Stimulated activated CD8-positive, alpha-beta memory T cell treated with anti-CD3 and anti-CD28 coated beads, Interleukin-4, amount 100 ng/mL, for 48 hours (primary cell): ENCODE data around the gene CLIP2.
"Not testable (repeated sequence)": the region's sequence is repeated elsewhere in the genome, so short reads cannot be mapped to it uniquely, and the experiment has no call there.

ENCODE experiments used
- DNase-seq: peaks from one replicate; pipeline ENCODE4 v3.0.0-alpha.2; 2020

Gene CLIP2

DNA sequence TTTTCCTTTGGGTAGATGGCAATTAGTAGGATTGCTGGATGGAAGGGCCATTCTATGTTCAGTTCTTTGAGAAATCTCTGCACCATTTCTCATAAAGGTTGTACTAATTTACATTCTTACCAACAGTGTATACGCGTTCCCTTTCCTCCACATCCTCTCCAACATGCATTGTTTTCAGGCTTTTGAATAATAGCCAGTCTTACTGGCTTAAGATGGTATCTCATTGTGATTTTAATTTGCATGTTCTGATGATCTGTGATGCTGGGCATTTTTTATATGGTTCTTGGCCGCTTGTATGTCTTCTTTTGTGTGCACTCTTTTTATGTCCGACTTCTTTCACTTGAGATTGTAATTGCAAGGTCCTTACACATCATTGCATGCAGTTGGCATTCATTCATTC lies 11.7 kb downstream of the CLIP2 start:
- no peak for DNase-seq

DNA sequence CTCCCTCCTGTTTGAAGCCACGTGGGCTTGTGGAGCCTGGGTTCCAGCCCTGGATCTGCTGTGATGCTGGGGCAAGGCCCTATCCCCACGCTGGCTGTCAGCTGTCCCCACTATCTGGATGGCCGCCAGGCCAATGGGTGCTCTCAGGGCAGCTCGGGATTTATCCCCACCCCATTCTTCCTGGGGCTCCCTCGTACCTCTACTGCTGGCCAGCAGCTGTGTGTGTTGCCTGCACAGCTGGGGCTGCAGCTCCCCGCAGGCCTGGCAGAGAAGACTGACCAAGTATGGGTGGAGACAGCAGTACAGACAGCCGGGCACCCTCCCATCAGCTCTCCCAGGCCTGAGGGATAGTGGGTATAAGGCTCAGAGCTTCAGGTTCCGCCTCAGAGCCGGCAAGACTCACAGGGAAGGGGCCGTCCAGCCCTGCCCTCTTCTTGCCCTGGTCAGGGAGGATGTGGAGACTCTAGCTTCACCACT lies 13.6 kb downstream of the CLIP2 start:
- DNase-seq = no peak

DNA sequence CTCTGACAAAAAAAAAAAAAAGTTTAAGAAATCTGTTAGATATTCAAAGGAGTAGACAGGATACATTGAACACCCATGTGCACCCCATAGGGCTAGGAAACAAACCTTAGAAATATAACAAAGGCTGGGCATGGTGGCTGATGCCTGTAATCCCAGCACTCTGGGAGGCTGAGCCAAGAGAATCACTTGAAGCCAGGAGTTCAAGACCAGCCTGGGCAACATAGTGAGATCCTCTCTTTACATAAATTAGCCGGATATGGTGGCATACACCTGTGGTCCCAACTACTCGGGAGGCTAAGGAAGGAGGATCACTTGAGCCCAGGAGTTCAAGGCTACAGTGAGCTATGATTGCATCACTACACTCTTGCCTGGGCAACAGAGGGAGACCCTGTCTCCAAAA lies 15.3 kb downstream of the CLIP2 start:
- no peak for DNase-seq

DNA sequence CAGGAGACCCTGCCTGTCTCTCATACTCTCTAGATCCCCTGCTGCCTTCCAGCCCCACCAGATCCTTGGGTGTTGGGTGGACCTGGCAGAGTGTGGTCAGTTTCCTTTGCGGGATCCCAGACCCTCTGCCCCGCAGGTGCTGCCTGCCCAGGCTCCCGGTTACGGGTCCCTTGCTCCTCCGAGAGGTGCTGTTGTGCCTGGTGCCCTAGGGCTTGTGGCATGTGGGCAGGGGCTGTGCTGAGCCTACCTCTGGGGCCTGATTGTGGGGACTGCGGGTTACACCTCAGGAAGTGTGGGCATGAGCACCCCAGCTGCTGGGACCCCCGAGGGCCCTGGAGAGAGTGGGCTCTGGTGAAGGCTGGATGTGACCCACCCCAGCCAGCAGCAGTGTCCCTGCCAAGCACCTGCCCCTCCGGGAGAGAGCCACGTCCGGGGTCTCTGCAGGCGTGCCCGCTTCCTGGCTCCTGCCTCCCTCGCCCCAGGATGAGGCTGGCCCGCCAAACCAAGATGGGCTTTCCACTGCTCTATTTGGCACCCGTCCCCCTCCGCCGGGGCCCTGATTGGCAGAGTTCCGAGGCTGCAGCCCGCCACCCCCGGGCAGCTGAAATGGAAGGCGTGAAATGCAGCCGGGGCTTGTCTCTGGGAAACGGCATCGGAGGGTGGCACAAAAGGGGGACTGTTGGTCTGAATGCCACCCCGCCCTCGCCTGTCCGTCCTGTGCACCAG lies 17.0 kb downstream of the CLIP2 start:
- no peak for DNase-seq

DNA sequence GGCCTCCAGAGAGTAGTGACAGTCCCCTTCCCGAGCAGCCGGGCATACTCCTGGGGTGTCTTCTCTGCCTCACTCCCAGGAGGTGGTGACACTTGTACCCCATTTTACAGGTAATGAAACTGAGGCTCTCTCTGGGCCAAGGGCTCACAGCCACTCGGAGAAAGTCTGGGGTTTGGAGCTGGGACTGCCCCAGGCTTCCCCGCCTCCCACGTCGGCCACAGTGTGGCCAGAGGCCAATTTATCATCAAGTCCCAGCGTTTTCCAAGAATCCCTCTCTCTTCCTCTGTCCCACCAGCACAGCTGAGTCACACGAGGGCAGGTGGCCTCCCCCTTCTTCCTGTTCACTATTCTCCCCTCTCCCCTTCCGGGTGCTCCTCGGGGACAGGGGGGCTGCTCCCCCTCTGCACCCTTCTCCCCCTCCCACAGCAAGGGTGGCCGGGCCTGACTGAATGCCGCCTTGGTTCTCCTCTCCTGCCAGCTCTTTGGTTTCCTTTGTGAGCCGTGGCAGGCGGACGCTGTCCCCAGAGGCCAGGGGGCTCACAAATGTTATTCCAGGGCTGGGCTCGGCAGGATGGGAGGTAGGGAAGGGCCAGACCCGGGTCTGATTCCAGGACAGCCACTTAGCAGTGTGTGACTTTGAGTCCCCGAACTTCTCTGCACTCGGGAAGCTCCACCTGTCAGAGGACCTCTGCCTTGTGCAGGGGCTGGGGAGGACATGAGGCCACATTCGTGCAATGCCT lies 17.7 kb downstream of the CLIP2 start:
- peak; percentile 42 for DNase-seq

DNA sequence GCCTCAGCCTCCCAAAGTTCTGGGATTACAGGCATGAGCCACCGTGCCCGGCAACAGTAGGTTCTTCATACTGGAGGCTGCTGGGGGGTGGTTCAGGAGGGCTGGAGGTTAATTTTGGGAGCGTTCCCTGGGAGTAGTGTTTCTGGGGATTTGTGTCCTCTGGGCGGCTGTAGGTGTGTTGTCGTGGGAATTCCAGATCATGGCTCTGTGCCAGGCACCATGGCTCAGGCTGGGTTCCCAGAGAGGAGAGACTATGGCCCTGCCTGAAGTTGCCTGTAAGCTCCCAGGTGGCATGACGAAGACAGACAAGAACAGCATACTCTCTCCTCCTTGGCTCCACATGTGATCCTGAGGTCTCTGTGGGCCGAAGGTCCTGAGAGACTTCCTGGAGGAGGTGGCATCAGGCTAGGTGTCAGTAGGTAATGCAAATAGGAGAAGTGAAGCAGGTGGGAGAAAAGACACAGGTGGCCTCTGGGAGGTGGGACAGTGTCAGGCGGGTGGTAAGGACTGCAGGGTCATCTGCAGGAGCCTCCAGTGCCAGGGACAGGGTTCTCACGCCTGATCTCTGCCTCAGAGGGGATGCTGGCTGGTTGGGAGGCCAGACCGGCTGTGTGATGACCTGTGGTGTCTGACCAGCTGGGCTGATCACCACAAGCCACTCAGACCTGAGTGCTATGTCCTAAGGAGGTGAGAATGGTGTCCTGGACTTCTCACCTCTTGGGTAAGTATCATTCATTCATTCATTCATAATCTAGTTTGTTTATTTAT lies 18.7 kb downstream of the CLIP2 start:
- DNase-seq = no peak

DNA sequence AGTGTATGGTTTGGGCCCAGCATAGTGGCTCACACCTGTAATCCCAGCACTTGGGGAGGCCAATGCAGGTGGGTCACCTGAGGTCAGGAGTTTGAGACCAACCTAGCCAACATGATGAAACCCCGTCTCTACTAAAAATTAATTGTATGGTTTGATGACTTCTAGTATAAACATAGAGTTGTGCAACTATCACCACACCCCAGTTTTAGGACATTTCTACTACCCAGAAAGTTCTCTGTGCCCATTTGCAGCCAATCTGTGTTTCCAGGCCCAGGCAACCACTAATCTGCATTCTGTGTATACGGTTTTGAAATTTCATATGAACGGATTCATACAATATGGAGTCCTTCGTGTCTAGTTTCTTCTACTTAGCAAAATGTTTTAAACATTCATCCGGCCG lies 20.0 kb downstream of the CLIP2 start:
- no peak for DNase-seq

DNA sequence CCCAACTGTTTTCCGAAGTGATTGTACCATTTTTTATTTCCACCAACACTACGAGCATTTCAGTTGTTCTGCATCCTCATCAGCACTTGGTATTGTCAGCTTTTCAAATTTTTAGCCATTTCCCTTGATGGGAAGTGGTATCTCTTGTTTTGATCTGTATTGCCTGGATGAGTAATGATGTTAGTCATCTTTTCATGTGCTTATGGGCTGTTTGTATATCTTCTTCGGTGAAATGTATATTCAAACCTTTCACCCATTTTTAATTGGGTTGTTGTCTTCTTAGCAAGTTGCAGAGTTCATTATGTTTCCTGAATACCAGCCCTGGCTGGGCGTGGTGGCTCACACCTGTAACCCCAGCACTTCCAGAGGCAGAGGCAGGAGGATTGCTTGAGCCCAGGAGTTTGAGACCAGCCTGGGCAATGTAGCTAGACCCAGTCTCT lies 22.1 kb downstream of the CLIP2 start:
- no peak for DNase-seq

DNA sequence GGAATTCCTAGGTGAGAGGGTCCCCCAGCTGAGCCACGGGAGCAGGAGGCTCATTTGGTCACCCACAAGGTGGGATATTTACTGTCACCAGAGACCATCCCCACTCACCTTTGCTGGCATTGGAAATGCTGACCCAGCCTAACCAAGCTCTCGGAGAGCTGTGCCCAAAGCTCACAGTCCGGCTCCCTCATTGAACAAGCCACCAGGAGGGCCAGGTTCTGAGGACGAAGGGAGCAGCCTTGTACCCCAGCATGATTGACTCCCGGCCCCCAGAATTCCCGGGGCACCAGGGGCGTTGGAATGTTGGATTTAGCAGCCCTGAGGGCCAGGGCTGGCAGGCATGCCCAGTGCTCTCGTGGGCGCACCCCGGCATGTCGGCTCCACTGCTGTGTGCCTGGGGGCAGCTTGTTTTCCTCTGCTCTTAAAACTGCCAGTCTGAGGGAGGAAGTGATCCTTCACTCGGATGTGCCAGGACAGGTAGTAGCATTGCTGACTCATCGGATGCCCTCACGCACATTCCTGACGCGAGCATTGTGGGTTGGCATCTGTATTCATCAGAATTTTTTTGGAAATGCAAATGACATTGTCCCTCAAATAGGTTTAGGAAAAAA lies 23.3 kb downstream of the CLIP2 start:
- no peak for DNase-seq

DNA sequence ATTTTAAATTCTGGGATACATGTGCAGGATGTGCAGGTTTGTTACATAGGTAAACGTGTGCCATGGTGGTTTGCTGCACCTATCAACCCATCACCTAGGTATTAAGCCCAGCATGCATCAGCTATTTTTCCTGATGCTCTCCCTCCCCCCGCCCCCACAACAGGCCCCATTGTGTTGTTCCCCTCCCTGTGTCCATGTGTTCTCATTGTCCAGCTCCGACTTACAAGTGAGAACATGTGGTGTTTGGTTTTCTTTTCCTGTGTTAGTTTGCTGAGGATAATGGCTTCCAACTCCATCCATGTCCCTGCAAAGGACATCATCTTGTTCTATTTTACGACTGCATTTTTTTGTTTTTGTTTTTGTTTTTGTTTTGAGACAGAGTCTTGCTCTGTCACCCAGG lies 26.7 kb downstream of the CLIP2 start:
- not testable (repeated sequence) for DNase-seq

DNA sequence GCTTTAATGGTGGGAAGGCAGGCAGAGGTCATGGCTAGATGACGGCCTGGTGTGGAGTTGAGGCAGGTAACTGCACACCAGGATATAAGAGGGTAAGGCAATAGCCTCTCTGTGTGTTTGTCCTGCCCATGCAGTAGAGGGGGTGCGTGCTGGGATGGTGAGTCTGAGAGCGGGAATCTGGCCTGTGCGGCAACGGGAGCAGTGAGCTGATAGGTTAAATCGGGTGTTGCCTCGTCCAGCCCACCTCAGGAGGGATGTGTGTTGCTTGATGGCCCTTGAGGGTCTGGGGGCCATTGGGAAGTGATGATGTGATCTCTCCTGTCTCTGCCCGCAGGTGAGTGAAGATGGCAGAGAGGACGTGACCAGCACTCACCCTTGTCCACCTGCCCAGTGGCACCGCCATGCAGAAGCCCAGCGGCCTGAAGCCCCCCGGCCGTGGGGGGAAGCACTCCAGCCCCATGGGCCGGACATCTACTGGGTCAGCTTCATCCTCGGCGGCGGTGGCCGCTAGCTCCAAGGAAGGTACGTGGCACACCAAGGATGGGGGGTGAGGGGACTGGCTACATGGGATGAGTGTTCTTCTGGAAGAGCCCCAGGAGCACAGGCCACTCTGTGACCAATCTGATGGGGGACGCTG lies 28.1 kb downstream of the CLIP2 start:
- DNase-seq = no peak

DNA sequence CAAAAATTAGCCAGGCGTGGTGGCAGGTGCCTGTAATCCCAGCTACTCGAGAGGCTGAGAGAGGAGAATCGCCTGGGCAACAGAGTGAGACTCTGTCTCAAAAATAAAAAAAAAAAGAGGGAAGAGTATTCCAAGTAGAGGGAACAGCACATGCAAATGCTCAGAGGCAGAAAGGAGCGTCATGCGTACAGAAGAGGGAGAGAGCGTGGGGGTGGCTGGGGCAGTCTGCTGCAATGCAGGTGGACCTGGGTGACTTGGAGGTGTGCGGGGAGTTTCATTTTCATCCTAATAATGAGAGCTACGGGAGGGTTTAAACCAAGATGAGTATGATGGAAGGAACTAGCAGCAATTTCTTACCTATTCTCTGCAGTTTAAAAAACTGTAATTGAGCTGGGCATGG lies 28.8 kb downstream of the CLIP2 start:
- no peak for DNase-seq

DNA sequence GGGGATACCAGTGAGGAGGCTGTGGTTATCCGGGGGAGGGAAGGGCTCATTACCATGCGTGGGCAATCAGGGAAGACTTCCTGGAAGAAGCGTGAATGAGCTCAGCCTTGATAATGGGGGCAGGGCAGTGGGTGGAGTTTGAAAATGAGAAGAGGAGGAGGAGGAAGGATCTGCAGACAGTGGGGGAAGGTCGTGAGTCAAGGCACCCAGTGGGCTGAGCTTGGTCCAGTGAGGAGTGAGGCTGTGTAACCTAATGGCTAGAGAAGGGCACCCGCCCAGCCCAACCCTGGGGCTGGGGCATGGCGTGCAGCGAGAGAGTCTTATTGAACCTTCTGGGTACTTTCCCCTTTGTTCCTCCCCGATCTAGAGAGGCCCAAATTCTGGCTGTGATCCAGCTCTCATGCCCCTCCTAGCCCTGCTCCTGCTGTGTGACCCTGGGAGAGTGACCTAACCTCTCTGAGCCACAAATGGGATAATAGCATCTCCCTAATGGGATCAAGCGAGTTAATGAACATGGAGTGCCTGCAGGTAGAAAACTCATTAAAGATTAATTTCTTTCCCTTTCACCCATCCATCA lies 31.5 kb downstream of the CLIP2 start:
- no peak for DNase-seq

DNA sequence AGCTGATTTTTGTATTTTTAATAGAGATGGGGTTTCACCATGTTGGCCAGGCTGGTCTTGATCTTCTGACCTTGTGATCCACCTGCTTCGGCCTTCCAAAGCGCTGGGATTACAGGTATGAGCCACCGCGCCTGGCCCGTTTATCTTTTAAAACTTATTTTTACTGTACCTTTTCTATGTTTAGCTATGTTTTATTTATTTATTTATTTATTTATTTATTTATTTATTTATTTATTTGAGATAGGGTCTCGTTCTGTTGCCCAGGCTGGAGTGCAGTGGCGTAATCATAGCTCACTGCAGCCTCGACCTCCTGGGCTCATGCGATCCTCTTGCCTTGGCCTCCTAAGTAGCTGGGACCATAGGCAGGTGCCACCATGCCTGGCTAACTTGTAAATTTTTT lies 33.7 kb downstream of the CLIP2 start:
- not testable (repeated sequence) for DNase-seq

DNA sequence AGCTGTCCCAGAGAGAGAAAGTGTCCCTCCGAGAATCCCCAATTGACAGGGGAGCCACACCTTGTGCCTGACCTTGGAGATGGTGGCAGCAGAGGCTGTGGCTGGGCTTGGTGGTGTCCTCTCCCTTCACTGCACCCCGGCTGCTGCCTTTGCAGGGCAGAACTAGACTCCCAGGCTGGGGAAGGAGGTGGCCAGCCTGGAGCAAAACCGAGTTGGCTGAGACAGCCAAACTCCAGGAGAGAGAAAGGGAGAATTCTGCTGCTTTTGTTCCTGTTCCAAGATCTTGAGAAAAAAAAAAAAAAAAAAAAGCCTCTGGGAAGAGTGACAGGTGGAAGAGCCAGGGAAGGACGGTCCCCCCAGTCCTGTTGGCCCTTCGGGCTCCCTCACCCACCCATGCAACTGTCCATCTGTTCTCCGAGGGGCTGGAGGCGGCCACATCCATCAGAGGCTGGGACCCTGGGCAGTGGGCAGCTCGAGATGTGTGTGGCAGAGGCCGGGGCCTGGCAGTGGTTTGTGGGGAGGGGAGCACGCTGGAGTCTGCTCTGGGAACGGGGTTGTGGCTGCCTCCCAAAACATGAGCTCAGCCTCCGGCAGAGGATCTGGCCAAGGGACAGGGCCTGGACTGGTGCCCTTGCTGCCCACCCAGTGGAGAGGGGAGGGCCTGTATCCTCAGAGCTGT lies 35.5 kb downstream of the CLIP2 start:
- DNase-seq = no peak

DNA sequence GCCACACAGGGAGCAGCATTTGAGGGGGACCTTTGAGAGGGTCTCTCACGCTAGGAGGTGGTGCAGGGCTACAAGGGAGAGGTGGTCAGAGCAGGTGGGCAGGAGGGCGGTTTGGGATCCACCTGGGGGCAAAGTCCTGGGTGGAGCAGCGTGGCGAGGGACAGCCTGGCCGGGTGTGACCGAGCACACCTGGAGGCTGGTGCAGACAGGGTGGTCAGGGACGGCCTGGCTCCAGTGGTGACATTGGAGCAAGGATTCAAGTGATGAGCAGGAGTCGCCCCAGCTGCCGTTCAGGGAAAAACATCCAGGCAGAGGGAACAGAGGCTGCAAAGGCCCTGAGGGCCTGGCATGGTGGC lies 36.0 kb downstream of the CLIP2 start:
- no peak for DNase-seq

DNA sequence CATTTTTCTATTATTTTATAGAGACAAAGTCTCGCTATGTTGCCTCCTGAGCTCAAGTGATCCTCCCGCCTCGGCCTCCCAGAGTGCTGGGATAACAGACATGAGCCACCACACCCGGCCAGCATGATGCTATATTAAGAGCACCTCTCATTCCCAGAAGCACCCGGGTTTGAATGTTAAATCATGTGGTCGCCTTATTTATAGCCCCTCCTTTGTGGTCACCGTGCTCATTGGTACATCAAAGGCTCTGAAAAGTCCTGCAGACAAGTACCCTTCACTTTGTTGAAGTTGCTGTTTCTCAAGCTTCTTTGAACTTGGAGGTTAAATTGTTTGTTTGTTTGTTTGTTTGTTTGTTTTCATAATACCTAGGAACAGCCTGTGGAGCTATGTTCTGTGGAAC lies 40.0 kb downstream of the CLIP2 start:
- DNase-seq = no peak

DNA sequence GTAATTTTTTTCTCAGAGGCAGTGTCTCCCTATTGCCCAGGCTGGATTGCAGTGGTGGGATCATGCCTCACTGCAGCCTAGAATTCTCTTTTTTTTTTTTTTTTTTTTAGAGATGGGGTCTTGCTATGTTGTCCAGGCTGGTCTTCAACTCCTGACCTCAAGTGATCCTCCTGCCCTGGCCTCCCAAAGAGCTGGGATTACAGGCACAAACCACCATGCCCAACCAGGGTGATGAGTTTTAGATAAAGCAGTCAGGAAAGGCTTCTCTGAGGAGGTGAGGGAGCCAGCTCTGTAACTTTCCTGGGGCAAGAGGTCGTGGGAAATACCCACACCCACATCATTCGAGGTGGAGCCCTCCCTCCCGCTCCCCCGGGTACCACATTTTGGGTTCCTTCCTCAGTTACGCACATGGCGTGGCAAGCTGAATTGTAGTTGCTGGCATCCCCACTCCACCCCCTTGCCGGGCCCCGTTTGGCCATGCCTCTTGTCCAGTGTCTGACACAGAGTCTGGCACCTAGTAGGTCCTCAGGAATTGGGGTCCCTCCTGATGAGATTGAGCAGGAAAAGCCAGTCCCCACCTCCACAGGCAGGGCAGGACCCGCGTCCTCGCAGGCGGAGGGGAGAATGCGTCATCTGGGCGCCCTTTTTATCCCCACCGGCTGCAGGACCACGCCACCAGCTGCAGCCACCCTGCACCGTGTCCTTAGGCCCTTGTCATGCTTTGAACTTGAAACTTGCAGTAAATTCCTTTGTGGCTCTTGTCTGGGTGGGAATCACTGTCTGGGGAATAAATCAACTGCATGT lies 43.4 kb downstream of the CLIP2 start:
- DNase-seq = no peak

DNA sequence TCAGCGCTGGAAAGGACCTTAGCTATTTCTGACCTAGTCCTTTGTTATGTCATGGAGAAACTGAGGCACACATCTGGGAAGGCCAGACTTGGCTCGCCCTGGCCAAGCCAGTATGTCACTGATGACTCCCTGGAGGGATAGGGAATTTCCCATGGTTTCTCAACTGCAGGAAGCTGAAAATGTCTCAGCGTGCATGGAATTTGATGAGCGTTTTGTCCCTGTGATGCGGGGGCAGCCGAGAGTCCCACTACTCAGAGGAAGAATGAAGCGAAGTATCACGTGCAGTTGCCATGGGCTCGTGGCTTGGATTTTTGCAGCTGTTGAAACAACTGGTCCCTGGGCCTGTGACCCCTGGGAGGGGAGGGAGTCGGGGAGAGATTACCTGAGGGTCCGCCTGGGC lies 44.8 kb downstream of the CLIP2 start:
- DNase-seq = no peak

DNA sequence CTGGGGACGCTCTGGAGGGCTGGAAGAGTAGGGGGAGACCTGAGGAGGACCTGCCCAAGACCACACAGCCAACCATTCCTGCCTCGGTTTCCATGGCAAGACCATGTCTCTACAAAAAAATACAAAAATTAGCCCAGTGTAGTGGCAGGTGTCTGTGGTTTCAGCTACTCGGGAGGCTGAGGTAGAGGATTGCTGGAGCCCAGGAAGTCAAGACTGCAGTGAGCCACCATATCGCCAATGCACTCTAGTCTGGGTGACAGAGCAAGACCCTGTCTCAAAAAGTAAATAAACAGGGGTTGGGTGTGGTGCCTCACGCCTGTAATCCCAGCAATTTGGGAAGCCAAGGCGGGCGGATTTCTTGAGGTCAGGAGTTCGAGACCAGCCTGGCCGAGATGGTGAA lies 48.7 kb downstream of the CLIP2 start:
- DNase-seq = no peak
